ENCODE results near the gene EP400. TPM values are rescaled to one million over a fixed set of nuclear protein-coding genes. Genes with fewer than 3 reads are reported as not detected.
A peak's percentile ranks its signal among the peaks of the same experiment; 100 is the strongest.

Gene EP400
- total and polyA plus RNA-seq, 2 of the 8 experiments (the other 6 are each of a cell fraction or from before 2014, with no cell fraction given), result 13.1 to 69.7 TPM

DNA sequence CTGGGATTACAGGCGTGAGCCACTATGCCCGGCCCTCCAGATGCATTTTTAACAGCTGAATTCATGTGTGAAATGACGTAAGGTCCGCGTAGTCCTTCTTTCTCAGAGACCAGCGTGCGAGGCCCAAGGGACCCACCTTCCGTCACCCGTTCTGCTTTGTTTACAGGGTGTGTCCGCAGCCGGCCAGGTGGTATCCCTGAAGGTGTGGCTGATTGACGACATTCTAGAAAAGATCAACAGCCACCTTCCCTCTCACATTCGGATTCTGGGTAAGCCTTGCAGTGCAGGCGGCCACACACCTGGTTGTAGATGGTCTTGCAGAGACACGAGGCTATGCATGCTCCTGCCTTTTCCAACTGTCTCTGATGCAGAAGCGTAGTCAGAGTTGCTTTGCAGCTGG, 10.7 kb upstream of the EP400 start:
- DNase-seq (ENCODE audit: low read depth in 1 of 2, low spot score in 2 of 2) (no peak), FAIRE-seq (no peak)
- H3K9ac ChIP-seq (replicated peaks in 1 of 4; ENCODE audit: extremely low read depth in 1 of 4, low read depth in 3 of 4, low read length in 3 of 4), result no peak overlapping the region
- ChIA-PET POLR2A (ENCODE audit: partially characterized antibody) (interaction anchor here (0.7 to 3.4 kb wide), 5 partner anchors 10 to 144 kb away, joined by 3 to 25 read pairs (median 3); partner anchors contain the start of gene PUS1), CTCF (ENCODE audit: partially characterized antibody) (interaction anchor here (1.3 kb wide), 1 partner anchor 18 kb away, joined by 3 read pairs; no protein-coding TSS in a partner anchor)
- no peak overlapping the region for H3K4me3 ChIP-seq (ENCODE audit: extremely low read depth in 1 of 4, insufficient read depth in 2 of 4, low read depth in 3 of 4, low read length in 4 of 4)
- no peak overlapping the region for H2AFZ ChIP-seq (ENCODE audit: low read length)
- no peak overlapping the region for H2BK5ac ChIP-seq (ENCODE audit: low read depth, low read length)
- WGBS, 2 experiments (ENCODE audit: extremely low coverage in 1 of 2, insufficient coverage in 1 of 2, insufficient read length in 1 of 2, insufficient replicate concordance in 2 of 2, low coverage in 1 of 2, low lambda C conversion rate in 2 of 2, missing lambda C conversion rate in 1 of 2), result 90% methylated on average over 16 of the region's 16 CpGs; no CpG with 5 or more reads in 1 of the 2 experiments
- H3K56ac ChIP-seq (replicated peaks; ENCODE audit: insufficient read length, low read depth, low read length), result no peak overlapping the region
- H3K23me2 ChIP-seq (ENCODE audit: low read depth, low read length), result no peaks in the 10 kb centered on the region
- no peak overlapping the region for H2BK20ac ChIP-seq (ENCODE audit: low read length)
- no peak overlapping the region for H3K14ac ChIP-seq (ENCODE audit: insufficient read length)
- TF ChIP-seq HDAC2 (IDR thresholded peaks at IDR 0.05; ENCODE audit: borderline replicate concordance in 1 of 2, low read depth in 2 of 2, low read length in 2 of 2) (no peak), POLR2AphosphoS5 (IDR thresholded peaks at IDR 0.05; ENCODE audit: low read depth, low read length) (0 out of 2 replicates have a peak, but pooled peaks have one; percentile 28), EGR1 (IDR thresholded peaks at IDR 0.05; ENCODE audit: borderline replicate concordance, low read depth, low read length) (no peak), POLR2A (IDR thresholded peaks at IDR 0.05; ENCODE audit: control extremely low read depth in 1 of 2, low read depth in 2 of 2, low read length in 2 of 2) (0 out of 3 replicates have a peak, but pooled peaks of 1 of the 2 experiments have one; percentile 34)
- no peaks in the 10 kb centered on the region for H3K79me1 ChIP-seq (ENCODE audit: low read depth, low read length)
- no peak overlapping the region for H4K8ac ChIP-seq (ENCODE audit: extremely low read depth, insufficient read depth, low read length)
- no peak overlapping the region for H2BK15ac ChIP-seq (ENCODE audit: low read length)
- H3K27ac ChIP-seq (ENCODE audit: low read depth, low read length), result no peak overlapping the region
- no peak overlapping the region for H4K91ac ChIP-seq (replicated peaks; ENCODE audit: insufficient read length, low read length)
- no peaks in the 10 kb centered on the region for H3K4me1 ChIP-seq (replicated peaks in 1 of 4; ENCODE audit: control insufficient read depth in 3 of 4, insufficient read depth in 4 of 4, low read length in 3 of 4)
- no peaks in the 10 kb centered on the region for H3K9me3 ChIP-seq (ENCODE audit: insufficient read depth in 2 of 2, low read depth in 1 of 2, low read length in 1 of 2)
- H2AK5ac ChIP-seq (ENCODE audit: low read depth, low read length), result no peak overlapping the region
- H3K4me2 ChIP-seq (ENCODE audit: insufficient read depth in 1 of 2, low read depth in 2 of 2, low read length in 2 of 2), result no peak overlapping the region
- no peak overlapping the region for H2BK12ac ChIP-seq (ENCODE audit: low read depth, low read length)
- H4K5ac ChIP-seq (ENCODE audit: insufficient read length, low read depth, low read length), result no peak overlapping the region
- no peaks in the 10 kb centered on the region for H3K79me2 ChIP-seq (ENCODE audit: control insufficient read depth in 1 of 2, insufficient read depth in 2 of 2, low read length in 2 of 2)
- no peak overlapping the region for H2BK120ac ChIP-seq (replicated peaks; ENCODE audit: low read depth, low read length)
- peaks cover 0 to 15% of the 10 kb centered on the region in 2 experiments for H4K20me1 ChIP-seq (replicated peaks in 1 of 2; ENCODE audit: control insufficient read depth in 1 of 2, insufficient read depth in 2 of 2, low read length in 2 of 2)
- no peak overlapping the region for H3K23ac ChIP-seq (ENCODE audit: insufficient read length)
- H3K4ac ChIP-seq (replicated peaks; ENCODE audit: insufficient read length, low read depth, low read length), result no peak overlapping the region
- no peak overlapping the region for H3K18ac ChIP-seq (ENCODE audit: extremely low read depth, low read length)
- H3K36me3 ChIP-seq (ENCODE audit: control insufficient read depth in 2 of 4, insufficient read depth in 4 of 4, low read length in 3 of 4), result peaks cover 24 to 70% (median 59%) of the 10 kb centered on the region in 4 experiments
- no peaks in the 10 kb centered on the region for H3K27me3 ChIP-seq (replicated peaks in 1 of 4; ENCODE audit: control insufficient read depth in 3 of 4, extremely low read depth in 1 of 4, insufficient read depth in 3 of 4, low read length in 3 of 4)

All from H1 (cell line).